Amygdala (tissue), 56 donors: ENCODE data around the gene URAD.
"Not testable (repeated sequence)": the region's sequence is repeated elsewhere in the genome, so short reads cannot be mapped to it uniquely, and the experiment has no call there.

Experiments used
- DNase-seq, 56 donors: peaks; one replicate each; lab custom pipeline; 2025; lab: John Stamatoyannopoulos, UW

Gene URAD, protein sequence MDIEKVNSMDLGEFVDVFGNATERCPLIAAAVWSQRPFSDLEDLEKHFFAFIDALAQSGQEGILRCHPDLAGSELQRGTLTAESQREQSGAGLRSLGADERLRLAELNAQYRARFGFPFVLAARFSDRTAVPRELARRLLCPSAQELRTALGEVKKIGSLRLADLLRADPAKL

DNA sequence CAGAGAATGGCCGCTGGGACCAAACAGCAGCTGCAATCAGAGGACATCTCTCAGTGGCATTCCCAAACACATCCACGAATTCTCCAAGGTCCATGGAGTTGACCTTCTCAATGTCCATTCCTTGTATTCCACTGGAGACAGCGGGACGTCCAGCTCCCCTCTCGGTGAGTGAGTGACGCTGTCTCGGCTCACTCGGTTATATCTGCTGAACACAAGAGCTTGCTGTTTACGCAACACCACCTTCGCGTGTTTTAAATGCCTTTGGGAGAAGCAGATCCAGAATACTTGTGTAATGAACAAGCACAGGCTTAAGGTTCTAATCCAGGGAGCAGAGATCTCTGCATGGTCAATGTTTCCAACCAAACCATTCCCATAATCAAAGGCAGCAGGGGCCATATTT lies at the start of gene URAD:
TSS of gene URAD (minus strand) at position 174 of the 400 bp plus-strand sequence. CDS start at position 118, 56 bp downstream.
- DNase-seq = no peak

DNA sequence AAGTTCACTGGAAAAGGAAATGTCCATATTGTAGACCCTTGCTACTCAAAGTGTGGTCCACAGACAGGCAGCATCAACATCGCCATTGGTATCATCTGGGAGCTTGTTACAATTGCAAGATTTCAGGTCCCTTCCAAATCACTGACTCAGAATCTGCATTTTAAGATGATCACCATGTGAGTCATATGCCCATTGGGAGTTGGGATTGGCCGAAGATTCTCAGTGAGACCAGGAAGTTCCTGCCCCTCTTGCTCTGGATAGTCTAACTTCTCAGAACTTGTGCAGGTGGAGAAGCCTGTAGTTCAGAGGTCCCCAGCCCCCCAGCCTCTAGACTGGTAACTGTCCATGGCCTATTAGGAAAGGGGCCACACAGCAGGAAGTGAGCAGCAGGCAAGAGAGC lies 48.9 kb upstream of the URAD start:
- no peak for DNase-seq

DNA sequence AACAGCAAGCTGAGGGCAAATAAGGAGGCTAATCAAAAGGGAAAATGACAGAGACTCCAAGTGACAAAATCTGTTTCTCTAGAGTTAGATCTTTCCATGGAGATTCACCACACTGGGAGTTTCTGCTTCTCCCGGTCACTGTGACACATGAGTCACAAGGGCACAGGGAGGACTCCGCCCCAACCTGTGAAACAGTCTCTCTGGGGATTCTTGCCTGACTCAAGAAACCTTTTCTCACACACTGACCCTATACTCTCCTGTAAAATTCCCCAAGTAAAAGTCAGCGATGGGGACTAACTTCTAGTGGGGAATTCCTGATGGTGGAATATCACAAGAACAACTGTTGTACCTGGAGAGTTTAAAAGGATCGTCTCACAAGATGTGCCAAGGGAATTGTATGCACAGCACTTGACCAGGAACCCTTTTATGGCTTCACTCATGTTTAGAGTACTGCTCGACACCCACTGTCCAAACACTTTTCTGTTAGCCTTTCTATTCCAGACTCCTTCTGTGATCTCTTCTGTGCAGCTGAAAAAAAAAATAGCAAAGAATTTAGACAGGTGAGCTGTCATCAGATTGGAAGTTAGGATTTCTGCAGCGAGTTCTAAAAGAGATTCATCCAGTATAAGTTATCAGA lies 46.8 kb upstream of the URAD start:
- DNase-seq = no peak

DNA sequence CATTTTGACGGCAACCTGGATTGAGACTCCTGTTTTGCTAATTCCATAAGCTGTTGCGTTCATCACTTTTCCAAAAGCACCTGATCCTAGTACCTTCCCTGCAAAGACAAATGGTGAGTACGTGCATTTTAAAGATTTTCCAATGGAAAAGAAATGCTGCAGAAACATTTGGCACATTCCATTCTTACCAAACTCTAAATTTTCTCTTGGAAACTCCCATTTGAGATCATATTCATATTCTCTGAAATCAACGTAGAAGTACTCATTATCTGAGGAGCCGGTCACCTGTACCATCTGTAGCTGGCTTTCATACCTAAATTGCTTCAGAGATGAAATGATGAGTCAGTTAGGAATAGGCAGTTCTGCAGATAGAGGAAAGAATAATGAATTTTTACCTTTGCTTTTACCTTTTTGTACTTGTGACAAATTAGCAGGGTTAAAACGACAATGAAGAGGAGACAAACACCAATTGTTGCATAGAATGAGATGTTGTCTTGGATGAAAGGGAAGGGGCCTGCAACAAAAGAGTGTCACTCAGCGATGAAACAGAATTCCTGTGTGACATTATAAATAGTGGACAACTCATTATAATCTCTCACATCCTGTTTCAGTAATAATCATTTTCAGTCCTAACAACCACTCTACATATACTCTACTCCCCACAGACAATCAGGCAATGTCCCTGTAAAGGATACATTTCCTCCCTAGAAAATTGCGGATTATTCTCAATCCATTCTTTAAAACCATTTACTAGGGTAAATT lies 45.6 kb upstream of the URAD start:
- DNase-seq = no peak

DNA sequence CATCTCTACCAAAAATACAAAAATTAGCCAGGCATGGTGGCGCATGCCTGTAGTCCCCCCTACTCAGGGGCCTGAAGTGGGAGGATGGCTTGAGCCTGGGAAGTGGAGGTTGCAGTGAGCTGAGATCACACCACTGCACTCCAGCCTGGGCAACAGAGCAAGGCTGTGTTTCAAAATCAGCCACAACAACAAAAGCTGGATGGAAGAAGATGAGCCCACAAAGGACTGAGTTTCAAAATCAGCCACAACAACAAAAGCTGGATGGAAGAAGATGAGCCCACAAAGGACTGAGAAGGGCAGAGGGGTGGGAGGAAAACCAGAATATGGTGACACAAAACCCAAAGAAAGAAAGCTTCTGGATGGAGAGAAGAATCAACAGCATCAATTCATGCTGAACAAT lies 43.9 kb upstream of the URAD start:
- not testable (repeated sequence) for DNase-seq

DNA sequence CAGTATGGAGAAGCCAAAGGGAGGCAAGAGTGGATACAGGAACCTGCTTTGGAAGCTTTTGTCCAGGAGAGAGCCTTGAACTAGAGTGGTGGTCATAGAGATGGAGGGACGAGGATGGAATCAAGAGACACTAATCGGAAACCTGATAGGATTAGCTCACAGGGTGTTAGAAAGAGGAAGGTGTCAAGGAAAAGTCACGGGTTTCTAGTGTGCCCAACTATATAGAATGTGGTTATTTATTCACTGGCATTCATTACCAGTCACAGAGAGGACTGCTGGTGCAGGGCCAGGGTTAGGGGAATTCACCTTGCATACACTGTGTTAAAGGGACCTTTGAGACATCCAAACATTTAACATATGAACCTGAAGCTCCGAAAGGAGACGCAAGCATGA lies 43.4 kb upstream of the URAD start:
- no peak for DNase-seq

DNA sequence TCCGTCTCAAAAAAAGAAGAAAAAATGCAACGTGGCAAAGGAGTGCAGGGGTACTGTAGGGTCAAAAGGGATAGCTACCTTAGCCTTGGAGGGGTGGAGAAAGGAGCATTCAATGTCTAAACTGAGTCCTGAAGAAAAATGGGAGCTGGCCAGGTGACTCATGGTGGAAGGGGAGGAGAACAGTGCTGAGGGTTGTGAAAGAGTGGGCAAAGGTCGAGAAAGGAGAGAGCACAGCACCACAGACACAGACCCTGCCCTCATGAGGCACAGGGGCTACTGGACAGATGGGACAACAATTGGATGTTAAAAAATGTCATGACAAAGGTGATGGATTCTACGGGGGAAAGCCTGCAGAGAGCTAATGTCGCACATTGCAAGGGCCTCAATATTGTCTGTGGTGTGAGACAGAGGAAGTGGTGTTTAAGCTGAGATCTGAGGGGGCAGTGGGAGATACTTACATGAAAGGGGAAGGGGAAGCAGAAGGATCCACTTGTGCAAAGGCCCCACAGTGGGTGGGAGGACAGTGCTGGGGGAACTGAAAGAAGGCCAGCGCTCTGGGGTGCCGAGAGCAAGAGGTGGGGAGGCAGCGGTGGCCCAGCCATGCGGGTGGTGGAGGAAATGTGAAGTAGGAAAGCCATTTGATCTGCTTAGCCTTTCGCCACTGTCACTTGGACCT lies 42.9 kb upstream of the URAD start:
- peak in 33 of 56 donors; percentile 2 to 60 (median 13) for DNase-seq

DNA sequence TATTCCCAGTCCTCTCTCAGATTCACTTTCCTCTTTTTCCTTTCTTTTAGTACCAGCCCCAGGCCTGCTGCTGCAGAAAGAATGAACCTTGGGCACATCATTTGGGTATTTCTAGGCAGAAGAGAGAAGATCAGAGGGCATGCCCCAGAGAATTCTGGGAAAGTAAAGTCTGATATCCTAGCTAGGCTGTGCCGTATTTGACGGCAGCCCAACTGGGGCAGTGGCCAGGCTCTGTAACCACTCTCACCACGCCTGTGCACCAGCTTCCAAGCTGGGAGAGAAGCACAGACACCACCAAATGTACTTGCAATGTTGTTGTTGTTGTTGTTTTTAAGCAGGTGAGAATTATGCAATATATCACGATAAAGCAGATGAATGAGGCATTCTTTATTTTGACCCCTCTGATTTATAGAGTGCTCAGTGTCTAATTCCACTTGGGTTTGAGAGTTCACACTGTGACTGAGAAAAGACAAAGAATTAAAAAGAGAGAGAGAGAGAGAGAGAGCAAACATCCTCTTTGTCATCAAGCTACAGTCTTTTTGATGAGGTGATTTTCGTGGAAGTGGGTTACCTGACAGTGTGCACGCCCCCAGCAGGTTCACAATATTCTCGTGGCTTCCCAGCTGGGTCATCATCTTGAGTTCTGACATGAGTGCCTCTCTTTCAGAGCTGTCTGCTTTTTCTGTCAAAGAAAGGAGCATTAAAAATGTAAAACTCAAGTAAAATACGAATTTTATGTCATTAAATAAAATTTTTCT lies 39.3 kb upstream of the URAD start:
- no peak for DNase-seq

DNA sequence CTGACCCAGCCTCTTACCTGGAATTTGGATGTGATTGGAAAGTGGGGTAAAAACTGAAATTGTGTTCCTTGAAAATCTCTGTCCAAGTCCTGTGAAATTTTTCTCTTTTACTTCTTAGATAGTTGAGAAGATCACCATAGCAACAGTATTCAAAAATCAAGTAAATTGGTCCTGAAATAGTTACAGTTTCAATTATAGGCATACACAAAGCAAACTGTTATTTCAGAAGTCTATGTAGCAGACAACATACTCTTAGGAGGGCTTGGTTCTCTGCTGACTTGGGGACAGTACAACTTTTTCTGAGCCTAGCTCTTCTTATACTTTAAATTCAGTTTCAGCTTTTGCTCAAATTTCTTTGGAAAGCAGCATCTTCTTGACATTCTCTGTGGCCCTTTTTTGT lies 38.6 kb upstream of the URAD start:
- DNase-seq = no peak

DNA sequence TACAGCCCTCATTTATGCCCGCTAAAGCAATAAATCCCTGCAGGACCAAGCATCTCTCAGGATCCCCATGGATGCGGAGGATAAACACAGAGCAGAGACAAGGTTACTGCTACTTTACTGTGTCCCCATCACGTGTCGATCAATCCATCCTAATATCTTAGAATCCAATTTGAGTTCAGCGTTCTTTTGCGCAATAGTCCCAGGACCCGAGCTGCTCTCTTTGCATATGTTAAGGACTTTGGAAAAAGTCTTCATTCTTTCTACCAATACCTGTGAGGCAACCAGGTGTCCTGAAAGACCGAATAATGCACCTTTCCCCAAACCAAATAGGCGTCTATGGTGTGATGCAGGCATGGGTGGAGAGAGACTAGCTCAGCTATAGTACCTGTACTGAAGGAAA lies 38.0 kb upstream of the URAD start:
- no peak for DNase-seq

DNA sequence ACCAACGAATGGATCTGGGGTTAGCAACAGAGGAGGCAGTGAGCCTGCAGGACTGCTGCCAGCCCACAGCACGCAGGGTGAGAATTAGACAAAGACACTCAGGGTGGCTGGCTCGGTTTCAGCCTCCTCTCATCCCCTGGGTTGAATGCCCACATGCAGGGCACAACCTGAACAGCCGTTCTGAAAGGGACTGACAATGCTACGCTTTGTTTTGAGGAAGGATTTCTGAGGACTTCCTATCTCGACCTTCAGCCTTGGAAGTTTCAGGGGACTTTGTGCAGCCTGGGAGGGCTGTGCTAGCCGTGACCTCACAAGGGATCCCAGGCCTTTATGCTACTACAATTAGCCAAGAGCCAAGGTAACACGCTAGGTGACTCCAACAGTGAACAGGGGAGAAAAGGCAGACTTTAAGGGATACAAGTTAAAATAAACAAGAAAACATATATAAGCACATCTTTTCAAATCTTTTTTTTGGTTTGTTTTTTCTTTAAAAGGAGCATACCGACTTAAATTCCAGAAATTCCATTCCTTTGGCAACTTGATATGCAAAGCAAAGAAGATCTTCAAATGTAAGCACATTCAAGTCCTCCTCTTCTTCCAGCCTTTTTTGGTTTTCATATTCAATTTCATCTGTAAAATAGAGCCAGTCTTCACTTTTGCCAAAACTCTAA lies 34.5 kb upstream of the URAD start:
- peak in 1 of 56 donors; percentile 5 for DNase-seq

DNA sequence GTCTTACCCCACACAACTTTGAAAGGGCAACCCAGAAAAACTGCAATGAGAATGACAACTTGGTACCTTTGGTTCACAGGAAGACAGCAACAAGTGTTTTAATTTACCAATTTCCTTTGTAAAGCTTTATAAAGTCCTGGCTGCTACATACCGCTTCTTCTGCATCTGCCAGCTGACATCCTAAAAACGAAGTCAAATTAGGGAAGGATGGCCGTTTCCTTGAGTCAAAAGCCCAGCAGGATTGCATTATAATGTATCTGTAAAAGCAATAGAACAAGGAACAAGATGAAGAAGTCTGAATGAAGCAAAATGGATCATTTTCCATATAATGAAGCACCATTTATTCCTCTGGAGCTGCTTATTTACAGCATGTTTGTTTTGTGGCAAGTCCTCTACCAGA lies 25.8 kb upstream of the URAD start:
- DNase-seq = no peak

DNA sequence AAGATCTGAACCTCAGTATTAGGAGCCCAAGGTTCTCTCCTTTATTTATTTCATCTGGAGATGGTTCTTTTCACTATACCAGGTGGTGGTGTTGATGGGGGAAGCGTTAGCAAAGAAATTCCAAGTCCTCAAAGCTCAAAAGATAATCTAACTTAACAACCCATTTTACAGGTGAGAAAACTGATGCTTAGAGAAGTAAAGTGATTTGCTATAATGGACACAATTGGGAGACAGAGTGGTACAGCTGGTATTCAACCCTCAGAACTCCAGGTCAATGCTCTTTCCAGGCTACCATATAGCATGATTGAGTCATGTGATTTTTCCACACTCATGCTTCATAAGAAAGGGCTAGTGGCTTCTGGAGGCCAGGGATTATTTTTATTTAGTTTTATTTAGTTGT lies 25.0 kb upstream of the URAD start:
- DNase-seq = no peak

DNA sequence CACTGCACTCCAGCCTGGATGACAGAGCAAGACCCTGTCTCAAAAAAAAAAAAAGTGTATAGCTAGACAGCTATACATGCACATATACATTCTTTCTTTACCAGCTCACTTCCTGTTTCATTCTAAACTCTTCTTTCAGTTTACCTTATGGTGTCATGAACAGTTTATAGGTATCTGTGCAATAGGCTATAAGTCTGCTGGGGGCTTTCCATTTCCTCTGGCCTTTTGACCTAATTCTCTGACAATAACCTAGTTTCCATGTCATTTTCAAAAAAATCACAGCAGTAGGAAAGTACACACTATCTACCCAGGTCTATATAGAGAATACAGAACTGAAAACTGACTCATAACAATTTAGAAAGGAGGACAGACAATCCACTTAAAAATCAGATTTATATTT lies 24.4 kb upstream of the URAD start:
- no peak for DNase-seq

DNA sequence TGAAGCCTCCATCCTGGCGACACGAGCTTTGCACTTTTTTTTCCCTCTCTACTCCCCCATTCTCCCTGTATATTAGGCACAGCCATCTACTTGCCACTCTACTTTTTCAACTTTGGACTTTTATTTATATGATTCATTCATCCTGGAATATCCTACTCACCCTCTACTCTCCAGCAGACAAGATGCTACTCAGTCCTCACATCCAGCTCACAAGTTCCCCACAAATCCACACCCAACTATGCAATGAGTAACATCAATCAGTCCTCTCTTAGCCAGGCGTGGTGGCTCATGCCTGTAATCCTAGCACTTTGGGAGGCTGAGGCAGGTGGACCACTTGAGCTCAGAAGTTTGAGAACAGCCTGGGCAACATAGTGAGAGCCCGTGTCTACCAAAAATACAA lies 23.9 kb upstream of the URAD start:
- DNase-seq = no peak

DNA sequence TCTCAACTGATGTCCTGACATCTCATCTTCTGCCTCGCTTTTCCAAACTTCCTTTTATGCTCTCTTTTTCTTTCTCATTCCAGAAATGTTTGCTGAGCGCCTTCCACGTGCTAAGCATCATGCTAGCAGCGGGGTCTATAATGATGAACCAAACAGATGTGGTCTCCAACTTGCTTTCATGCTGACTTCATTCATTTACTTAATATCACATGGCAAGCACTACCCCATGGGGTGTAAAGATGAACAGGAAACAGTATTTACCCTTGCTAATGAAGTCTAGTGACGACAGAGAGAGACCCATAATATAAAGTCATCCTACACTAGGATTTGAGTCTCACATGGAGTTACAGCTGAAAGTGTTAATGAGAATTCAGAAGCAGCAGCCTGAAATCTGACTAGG lies 21.6 kb upstream of the URAD start:
- no peak for DNase-seq

DNA sequence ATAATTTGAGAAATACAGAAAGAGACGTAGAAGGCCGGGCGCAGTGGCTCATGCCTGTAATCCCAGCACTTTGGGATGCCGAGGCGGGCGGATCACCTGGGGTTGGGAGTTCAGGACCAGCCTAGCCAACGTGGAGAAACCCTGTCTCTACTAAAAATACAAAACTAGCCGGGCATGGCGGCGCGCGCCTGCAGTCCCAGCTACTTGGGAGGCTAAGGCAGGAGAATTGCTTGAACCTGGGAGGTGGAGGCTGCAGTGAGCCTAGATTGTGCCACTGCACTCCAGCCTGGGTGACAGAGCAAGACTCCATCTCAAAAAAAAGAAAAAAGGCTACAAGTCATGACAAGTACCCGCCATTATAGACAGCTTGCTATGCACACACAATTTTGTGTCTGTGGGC lies 16.5 kb upstream of the URAD start:
- not testable (repeated sequence) for DNase-seq

DNA sequence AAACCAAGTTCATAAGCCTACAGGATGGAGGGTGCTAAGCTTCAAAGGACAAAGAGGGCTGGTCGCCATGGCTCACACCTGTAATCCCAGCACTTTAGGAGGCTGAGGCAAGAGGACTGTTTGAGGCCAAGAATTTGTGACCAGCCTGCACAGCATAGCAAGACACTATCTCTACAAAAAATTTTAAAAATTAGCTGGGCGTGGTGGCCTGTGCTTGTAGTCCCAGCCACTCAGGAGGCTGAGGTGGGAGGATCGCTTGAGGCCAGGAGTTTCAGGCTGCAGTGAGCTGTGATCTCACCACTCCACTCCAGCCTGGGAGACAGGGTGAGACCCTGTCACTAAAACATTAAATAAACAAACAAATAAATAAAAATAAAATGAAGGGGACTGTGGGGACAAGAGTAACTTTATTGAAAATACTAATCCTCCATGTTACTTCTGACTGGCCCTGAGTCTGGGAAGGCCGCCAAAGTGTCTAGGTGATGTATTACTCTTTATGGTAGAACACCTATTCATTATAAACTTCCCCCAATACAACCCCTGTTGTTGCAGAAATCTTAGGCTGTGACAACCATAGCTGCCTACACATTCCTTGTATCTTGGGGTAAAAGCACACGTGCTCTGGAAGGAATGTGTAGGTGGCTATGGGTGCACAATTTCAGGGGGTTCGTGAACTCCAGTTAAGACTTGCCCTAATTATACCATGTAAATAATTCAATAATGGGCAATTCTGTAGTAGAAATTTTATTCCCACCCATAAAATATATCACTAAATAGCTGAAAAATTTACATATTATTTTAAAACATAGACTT lies 14.6 kb upstream of the URAD start:
- DNase-seq = no peak

DNA sequence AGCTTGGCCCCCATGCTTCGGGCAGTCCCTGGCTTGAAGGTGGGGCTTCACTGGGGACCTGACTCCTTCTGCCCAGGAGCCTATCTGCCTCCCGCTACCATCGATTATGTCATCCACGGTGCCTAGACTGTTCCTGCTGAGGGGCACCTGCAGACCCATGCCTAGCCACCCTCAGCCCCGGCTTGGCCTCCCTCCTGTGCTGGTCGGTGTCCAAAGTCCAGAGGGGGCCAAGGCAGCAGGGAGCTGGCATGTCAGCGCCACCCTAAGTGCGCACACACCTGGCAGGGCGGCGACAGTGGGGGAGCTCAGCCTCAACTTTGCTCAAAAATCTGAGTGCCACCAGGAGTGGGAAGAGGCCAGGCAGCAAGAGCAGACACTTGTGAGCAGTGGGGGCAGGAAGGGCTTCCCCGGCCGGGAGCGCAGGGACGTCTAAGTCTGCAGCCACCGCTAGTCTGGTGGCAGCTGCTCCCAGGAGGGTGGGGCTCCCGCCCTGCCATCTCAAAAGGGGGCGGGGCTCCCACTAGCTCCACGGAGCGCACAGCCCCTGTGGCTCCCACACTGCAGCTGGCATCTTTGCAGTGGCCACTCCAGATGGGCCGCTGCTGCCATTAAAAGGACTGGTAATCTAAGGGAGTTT lies 13.5 kb upstream of the URAD start:
- DNase-seq = no peak
